Aortic smooth muscle cell (primary cell): ENCODE results near the gene CACNG1. TPM values are rescaled to one million over a fixed set of nuclear protein-coding genes. Genes with fewer than 3 reads are reported as not detected.

Experiments
- total RNA-seq: library from RNA; depleted of rRNA; stranded (reverse); fragments of >200 nt; gene quantifications from 2 replicates; pipeline ENCODE4 v1.2.3, GENCODE V29; 2014

Gene CACNG1, protein sequence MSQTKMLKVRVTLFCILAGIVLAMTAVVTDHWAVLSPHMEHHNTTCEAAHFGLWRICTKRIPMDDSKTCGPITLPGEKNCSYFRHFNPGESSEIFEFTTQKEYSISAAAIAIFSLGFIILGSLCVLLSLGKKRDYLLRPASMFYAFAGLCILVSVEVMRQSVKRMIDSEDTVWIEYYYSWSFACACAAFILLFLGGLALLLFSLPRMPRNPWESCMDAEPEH
- total RNA-seq: not detected in 2 replicates

DNA sequence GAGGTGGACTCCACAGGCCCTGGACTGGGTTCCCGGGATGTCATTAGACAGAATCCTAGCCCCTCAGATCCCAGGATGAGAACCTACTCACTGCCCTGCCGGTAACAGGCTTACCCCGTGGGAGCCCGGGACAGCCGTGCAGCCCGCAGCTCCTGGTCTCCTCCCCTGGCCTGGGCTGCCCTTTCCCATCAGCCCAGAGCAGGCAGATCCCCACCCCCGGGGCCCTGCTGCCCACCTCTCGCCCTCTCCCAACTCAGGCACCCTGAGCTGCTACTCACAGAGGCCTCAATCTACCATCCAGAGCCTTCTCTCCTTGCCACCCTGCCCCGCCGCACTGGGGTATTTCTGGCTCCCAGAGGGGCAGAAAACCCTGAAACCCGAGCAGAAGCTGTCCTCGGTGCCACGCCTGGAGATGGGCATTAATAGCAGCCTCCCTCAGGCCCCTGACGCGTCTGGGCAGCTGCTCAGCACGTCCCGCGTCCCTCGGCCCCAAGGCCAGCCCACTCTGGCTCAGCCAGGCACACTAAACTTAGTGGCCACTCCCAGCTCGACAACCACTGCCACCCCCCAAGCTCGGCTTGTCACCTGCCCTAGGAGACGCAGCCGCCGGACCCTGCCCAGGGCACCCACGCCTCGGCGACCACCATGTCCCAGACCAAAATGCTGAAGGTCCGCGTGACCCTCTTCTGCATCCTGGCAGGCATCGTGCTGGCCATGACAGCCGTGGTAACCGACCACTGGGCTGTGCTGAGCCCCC lies at the start of gene CACNG1:
CACNG1 (plus strand) TSS at position 539 of the 757 bp plus-strand sequence; CDS start at position 646, 107 bp downstream.

Other genes starting within 250 kb of the CACNG1 start
- not detected in 2 replicates for gene CACNG5, start 209.4 kb upstream of the CACNG1 start, total RNA-seq
- gene CACNG4, start 79.8 kb upstream of the CACNG1 start, total RNA-seq: not detected in 2 replicates
- gene HELZ, start 200.6 kb downstream of the CACNG1 start, total RNA-seq: 31.2 and 46.6 TPM in 2 replicates